Measurements from ENCODE around the gene MAML3.
A peak's percentile ranks its signal among the peaks of the same experiment; 100 is the strongest.

MAML3 gene

DNA sequence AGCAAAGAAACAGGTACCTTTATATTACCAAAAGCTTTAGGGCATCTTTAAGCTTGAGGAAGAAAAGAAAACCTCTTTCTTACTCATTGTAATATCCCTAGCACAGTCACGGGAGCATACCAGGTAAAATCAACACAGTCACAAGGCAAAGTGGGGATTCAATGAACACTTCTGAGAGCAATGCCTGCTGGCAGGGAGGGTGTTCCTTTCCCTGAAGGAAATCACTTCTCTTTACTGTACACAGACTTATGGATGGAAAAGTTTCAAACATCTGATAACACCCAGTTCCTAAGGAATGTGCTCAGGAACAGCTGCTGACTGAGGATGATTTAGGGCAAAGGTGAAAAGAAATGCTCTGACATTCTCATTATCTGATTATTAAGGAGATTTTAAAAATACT lies 94.8 kb downstream of the MAML3 start:
- no peak for DNase-seq (ENCODE audit: low read depth, low spot score)
- ChIA-PET CTCF (interaction anchor here (3.4 kb wide), 1 partner anchor 9 kb away, joined by 16 read pairs; no protein-coding TSS in a partner anchor), POLR2A (no interaction called here)
- no peak overlapping the region for H3K4me3 ChIP-seq (ENCODE audit: low read depth, low read length)
- TF ChIP-seq, protein P1, sequence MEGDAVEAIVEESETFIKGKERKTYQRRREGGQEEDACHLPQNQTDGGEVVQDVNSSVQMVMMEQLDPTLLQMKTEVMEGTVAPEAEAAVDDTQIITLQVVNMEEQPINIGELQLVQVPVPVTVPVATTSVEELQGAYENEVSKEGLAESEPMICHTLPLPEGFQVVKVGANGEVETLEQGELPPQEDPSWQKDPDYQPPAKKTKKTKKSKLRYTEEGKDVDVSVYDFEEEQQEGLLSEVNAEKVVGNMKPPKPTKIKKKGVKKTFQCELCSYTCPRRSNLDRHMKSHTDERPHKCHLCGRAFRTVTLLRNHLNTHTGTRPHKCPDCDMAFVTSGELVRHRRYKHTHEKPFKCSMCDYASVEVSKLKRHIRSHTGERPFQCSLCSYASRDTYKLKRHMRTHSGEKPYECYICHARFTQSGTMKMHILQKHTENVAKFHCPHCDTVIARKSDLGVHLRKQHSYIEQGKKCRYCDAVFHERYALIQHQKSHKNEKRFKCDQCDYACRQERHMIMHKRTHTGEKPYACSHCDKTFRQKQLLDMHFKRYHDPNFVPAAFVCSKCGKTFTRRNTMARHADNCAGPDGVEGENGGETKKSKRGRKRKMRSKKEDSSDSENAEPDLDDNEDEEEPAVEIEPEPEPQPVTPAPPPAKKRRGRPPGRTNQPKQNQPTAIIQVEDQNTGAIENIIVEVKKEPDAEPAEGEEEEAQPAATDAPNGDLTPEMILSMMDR (IDR thresholded peaks at IDR 0.05; ENCODE audit: insufficient read depth, low read length, missing control alignments) = no peak

- DNase-seq (ENCODE audit: low read depth, low spot score) = no peak
- ChIA-PET POLR2A (no interaction called here), CTCF (no interaction called here)
- TF ChIP-seq, protein P1 (IDR thresholded peaks at IDR 0.05; ENCODE audit: insufficient read depth, low read length, missing control alignments) = no peak
- no peak overlapping the region for H3K4me3 ChIP-seq (ENCODE audit: low read depth, low read length)
These were observed 96.3 kb downstream of the MAML3 start for GRCh38 chr4:140057701-140058100.

GRCh38 chr4:140056015-140056414 lies 98.0 kb downstream of the MAML3 start:
- POLR2A ChIA-PET = no interaction called here
- DNase-seq (ENCODE audit: low read depth, low spot score) = no peak
- H3K4me3 ChIP-seq (ENCODE audit: low read depth, low read length) = no peak overlapping the region
- CTCF ChIA-PET = interaction anchor here (0.8 to 1.2 kb wide), 4 partner anchors 9 to 256 kb away, joined by 3 to 6 read pairs (median 4); no protein-coding TSS in a partner anchor
- TF ChIP-seq, protein P1 (IDR thresholded peaks at IDR 0.05; ENCODE audit: insufficient read depth, low read length, missing control alignments) = no peak

DNA sequence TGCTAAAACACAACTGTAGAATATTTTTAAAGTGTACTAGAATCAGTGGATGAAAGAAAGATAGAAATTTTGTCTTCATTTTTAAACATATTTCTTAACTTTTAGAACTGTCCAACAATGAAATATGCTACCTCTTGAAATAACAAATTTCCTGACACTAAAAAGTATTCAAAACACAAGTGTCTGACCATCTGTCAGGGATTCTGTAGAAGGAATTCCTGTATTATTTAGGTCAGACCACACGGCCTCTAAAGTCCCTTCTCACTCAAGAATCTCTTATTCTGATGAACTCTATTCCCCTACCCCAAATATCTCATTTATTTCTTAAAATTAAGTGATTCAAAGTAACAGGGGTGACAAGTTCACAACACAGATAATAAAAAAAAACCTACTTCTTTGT lies 99.1 kb downstream of the MAML3 start:
- POLR2A ChIA-PET = no interaction called here
- no peak for DNase-seq (ENCODE audit: low read depth, low spot score)
- H3K4me3 ChIP-seq (ENCODE audit: low read depth, low read length) = no peak overlapping the region
- TF ChIP-seq, protein P1 (IDR thresholded peaks at IDR 0.05; ENCODE audit: insufficient read depth, low read length, missing control alignments) = no peak
- CTCF ChIA-PET = interaction anchor here (0.7 to 1.2 kb wide), 5 partner anchors 9 to 41 kb away, joined by 3 to 6 read pairs (median 4); no protein-coding TSS in a partner anchor

- CTCF ChIA-PET = interaction anchor here (1.0 to 4.6 kb wide), 12 partner anchors 11 to 312 kb away, joined by 3 to 43 read pairs (median 6); partner anchors contain the start of gene MAML3
- TF ChIP-seq, protein P1 (IDR thresholded peaks at IDR 0.05; ENCODE audit: insufficient read depth, low read length, missing control alignments) = no peak
- POLR2A ChIA-PET = no interaction called here
These were observed 100.8 kb downstream of the MAML3 start for GRCh38 chr4:140053185-140053584.

GRCh38 chr4:140052050-140052449 lies 101.9 kb downstream of the MAML3 start:
- H3K4me3 ChIP-seq (ENCODE audit: low read depth, low read length) = no peak overlapping the region
- CTCF ChIA-PET = interaction anchor here (0.8 to 4.6 kb wide), 31 partner anchors 8 to 400 kb away, joined by 3 to 43 read pairs (median 4); partner anchors contain the start of gene MAML3
- TF ChIP-seq, protein P1 (IDR thresholded peaks at IDR 0.05; ENCODE audit: insufficient read depth, low read length, missing control alignments) = peak; percentile 58
- POLR2A ChIA-PET = no interaction called here
- DNase-seq (ENCODE audit: low read depth, low spot score) = no peak

More at GRCh38 chr4:140053185-140053584, 100.8 kb downstream of the MAML3 start:
- no peak overlapping the region for H3K4me3 ChIP-seq (ENCODE audit: low read depth, low read length)
- DNase-seq (ENCODE audit: low read depth, low spot score) = no peak

Measured in AG04449 (cell line).